Right cardiac atrium (tissue), 5 donors: ENCODE measurements around the gene PTPRN2. TPM values are rescaled to one million over a fixed set of nuclear protein-coding genes. Genes with fewer than 3 reads are reported as not detected.

Experiments
- ATAC-seq, 2 donors: fragments of 200-7000 bp; cut with Tn5 transposase; one replicate each; pipeline versions ENCODE4 v1.8.0 to v1.9.1; 2020; ENCODE audit warnings: moderate library complexity in 2 of 2, mild to moderate bottlenecking in 1 of 2
- DNase-seq, 3 donors: peaks; one replicate each; pipeline ENCODE4 v3.0.0-alpha.2; 2020
- H3K27ac ChIP-seq: one replicate; pipeline ENCODE4 v1.5.1; 2013; ENCODE audit warnings: mild to moderate bottlenecking, low read length, control low read depth, moderate library complexity
- H3K27me3 ChIP-seq: one replicate; pipeline ENCODE4 v1.6.1; 2013; ENCODE audit not compliant: control insufficient read depth, insufficient read depth
- H3K4me1 ChIP-seq: one replicate; pipeline ENCODE4 v1.6.1; 2013; ENCODE audit warnings: low read length; ENCODE audit not compliant: control insufficient read depth, insufficient read depth
- H3K4me3 ChIP-seq: one replicate; pipeline ENCODE4 v1.5.1; 2013; ENCODE audit warnings: low read length, control low read depth
- H3K9me3 ChIP-seq: one replicate; pipeline ENCODE4 v1.6.1; 2013; ENCODE audit warnings: low read length; ENCODE audit not compliant: control insufficient read depth
- WGBS: extraction: QIAGEN DNeasy Blood & Tissue Kit; methylation state at CpG from one replicate; pipeline ENCODE4 v1.1.7; 2013; 5-methylcytosine and 5-hydroxymethylcytosine counted together
- intact Hi-C, 4 donors: fragments of 100-400 bp; cut with DNase I; formaldehyde crosslinking; loops; one replicate each; pipeline versions ENCODE4 v1.11.0 to v1.14.0; 2022 to 2023
- polyA plus RNA-seq: library from polyadenylated mRNA; stranded (reverse); fragments of 200-250 nt; gene quantifications from one replicate; pipeline ENCODE4 v1.2.3, GENCODE V29; 2013
- total RNA-seq, 4 donors: library from RNA; stranded (reverse); fragmentation: NEBNext Ultra II Directional; extraction: Animal tissue kit (Norgen Biotek cat#: 25700); gene quantifications; one replicate each; pipeline ENCODE4 v1.2.1, GENCODE V29; 2021
- donor health status: healthy with polysubstance abuse.
- donor health status: DM: no; HTN: yes; CAD: no.
- donor health status: DM: no; HTN: no; CAD: no.
- donor health status: DM: no; HTN: yes; CAD: no; lungs with severe emphysema.
- donor health status: DM: yes; HTN: yes; CAD: no.

The PTPRN2 gene
- total and polyA plus RNA-seq, 5 donors, result 1.5 to 3.9 (median 1.9) TPM

DNA sequence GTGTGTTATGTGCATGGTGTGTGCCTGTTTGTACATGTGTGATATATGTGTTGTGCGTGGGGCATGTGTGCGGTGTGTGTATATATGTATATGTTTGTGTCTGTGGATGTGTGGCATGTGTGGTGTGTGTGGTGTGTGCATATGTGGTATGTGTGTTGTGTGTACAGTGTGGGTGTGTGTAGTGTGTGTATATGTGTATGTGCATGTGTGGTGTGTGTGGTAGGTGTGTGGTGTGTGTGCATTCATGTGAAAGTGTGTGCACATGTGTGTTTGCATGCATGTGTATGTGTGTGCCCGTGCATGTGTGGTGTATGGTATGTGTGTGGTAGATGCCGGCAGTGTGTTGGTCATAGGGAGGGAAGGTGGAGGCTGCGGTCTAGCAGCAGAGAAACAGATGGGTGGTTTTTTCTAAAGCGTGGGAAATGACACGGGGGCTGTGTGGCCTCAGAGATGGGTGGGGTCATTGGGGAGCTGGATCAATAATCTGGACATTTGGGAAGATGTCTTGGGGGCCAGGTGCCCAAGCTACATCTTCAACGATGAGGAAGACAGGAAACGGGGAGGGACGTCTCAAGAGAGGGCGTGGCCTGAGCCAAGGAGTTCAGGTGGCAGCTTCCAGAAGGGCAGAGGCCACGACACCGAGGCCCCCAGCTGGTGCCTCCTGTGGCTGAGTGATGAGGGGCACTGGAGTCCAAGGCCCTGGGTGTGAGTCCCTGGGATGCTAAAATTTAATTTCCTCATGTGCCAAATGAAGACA, 769.5 kb downstream of the PTPRN2 start:
- no peak overlapping the region for H3K4me3 ChIP-seq
- intact Hi-C loops, result no loop called here
- H3K27ac ChIP-seq, result no peak overlapping the region
- no peak for ATAC-seq
- 84% methylated on average over 13 of the region's 13 CpGs for WGBS
- H3K9me3 ChIP-seq, result no peaks in the 10 kb centered on the region
- peak in 1 of 3 donors; percentile 13 for DNase-seq
- no peaks in the 10 kb centered on the region for H3K27me3 ChIP-seq
- H3K4me1 ChIP-seq, result no peaks in the 10 kb centered on the region

DNA sequence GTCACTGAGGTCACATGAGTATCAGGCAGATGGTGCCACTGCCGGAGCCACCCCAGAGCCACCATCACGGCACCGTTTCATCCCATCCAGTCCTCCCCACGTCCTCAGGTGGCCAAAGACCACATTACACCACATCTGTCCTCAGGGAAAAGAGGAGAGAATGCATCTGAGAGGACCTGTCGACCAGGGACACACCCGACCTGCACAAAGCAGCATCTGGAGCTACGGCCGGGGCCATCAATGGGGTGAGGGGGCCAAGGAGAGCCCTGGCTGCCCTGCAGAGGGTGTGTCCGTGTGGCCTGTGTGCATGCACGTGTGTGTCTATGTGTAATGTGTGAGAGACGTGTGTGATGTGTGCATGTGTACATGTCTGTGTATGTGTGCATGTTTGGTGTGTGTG, 770.2 kb downstream of the PTPRN2 start:
- H3K27ac ChIP-seq, result no peak overlapping the region
- H3K27me3 ChIP-seq, result no peaks in the 10 kb centered on the region
- no peaks in the 10 kb centered on the region for H3K4me1 ChIP-seq
- no peak overlapping the region for H3K4me3 ChIP-seq
- no peak for ATAC-seq
- WGBS, result 73% methylated on average over 11 of the region's 11 CpGs
- intact Hi-C loops, result no loop called here
- H3K9me3 ChIP-seq, result no peaks in the 10 kb centered on the region
- peak in 1 of 3 donors; percentile 31 for DNase-seq

DNA sequence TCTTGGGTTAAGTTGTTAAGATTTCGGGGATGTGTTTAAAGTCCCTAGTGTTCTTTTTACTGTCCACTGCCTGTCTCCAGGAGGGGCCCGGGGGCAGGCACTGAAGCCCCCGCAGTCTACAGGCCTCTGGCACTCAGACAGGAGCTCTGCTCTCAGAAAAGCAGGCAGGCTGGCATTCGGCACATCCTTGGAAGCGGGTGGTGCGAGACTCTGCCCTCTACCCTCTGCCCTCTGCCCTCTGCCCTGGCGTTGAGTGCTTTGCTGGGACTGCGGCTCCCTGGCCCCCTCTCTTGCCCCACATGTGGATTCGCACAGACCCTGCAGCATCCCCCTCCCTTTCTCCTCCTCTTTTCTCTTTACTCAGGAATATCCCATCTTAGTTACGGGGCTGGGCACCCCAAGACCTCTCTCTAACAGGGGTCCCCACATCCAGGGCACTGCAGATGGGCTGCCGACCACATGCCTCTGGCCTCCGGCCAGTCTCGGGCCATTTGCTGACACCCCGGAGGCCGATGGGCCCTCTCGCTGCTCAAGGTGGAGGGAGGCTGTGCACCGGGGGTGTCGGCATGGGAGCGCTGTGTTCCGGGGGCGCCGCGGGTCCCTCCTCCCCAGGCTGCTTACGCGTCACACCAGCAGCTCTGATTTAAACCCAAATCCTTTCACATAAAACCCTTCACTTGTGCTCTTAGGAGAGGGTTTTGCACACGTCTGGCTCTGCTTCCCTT, 770.9 kb downstream of the PTPRN2 start:
- Histone ChIP-seq H3K4me3 (no peak overlapping the region), H3K27me3 (no peaks in the 10 kb centered on the region), H3K4me1 (no peaks in the 10 kb centered on the region), H3K9me3 (no peaks in the 10 kb centered on the region), H3K27ac (no peak overlapping the region)
- 86% methylated on average over 26 of the region's 26 CpGs for WGBS
- ATAC-seq (no peak), DNase-seq (peak in 1 of 3 donors; percentile 45)
- intact Hi-C loops, result no loop called here

DNA sequence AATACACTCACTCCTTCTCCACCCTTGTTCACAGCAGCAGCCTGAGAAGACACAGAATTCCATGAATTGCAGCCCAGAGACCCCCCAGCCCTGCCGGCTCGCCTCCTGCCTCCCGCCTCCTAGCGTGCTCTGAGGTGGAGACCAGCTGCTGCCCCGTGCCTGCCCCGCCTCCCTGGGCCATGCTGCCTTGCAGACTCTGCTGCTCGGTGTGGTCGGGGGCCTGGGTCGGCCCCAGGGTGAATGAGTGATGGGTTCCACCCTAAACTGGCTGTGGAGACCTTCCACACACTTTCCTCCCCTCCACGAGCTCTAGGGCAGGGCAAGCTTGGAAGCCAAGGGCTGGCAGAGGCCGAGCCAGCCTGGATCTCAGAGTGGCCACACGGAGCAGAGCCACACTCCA, 771.5 kb downstream of the PTPRN2 start:
- intact Hi-C loops, result no loop called here
- no peaks in the 10 kb centered on the region for H3K9me3 ChIP-seq
- 52% methylated on average over 12 of the region's 12 CpGs for WGBS
- no peaks in the 10 kb centered on the region for H3K27me3 ChIP-seq
- H3K27ac ChIP-seq, result no peak overlapping the region
- no peak for DNase-seq
- no peak for ATAC-seq
- H3K4me3 ChIP-seq, result no peak overlapping the region
- H3K4me1 ChIP-seq, result no peaks in the 10 kb centered on the region

DNA sequence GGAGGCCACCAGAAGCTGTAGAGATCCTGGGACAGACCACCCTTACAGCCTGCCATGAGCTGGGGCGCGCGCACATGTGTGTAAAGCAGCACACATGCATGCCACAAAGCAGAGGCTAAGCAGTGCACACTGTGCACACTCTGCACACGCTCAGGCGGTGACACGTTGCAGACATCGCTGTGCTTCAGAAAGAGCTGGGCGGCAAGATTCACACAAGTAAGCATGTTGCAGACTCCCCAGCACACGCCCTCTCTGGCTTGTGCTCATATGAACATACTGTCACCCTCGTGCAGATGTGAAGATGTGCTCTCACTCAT, 772.0 kb downstream of the PTPRN2 start:
- H3K27me3 ChIP-seq, result no peaks in the 10 kb centered on the region
- intact Hi-C loops, result no loop called here
- DNase-seq, result no peak
- H3K27ac ChIP-seq, result no peak overlapping the region
- 87% methylated on average over 10 of the region's 10 CpGs for WGBS
- no peaks in the 10 kb centered on the region for H3K9me3 ChIP-seq
- no peak for ATAC-seq
- H3K4me3 ChIP-seq, result no peak overlapping the region
- no peaks in the 10 kb centered on the region for H3K4me1 ChIP-seq

DNA sequence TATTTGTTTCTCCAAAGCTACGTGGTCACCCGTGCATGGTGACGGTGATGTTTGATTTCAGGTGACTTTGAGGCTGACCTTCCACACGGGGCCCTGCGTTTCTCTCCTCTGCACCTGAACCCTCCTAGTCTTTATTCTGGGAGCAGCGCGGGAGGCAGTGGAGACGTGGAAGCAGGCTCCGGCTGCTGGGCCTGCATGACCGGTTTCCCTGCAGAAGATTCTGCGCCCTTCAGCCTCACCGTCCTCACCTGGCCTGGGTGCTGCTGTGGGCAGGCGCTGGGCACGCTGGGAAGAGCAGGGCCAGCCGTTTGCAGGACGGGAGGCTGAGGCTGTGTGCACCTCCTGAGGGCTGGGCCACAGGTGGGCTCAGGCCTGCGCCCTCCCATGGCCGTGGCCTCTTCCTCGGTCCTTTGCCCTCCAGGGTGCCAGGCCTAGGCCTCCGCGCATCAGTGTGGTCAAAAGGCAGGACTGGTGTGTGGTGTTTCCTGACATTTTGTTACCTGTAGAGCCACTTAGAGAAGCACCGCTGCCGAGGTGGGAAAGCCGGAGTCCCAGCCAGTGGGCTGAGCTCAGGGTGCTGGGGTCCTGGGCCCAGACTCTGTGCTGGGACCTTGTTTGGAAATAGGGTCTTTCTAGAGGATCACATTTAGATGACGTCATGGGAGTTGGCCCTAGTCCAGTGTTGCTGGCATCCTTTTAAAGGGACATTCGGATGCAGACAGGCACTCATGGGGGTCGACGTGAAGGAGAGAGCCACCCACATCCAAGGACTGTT, 772.5 kb downstream of the PTPRN2 start:
- ATAC-seq (no peak), DNase-seq (peak in 1 of 3 donors; percentile 28)
- H3K4me3 ChIP-seq, result no peak overlapping the region
- WGBS, result 83% methylated on average over 28 of the region's 28 CpGs
- H3K27ac ChIP-seq, result no peak overlapping the region
- no peaks in the 10 kb centered on the region for H3K4me1 ChIP-seq
- intact Hi-C loops, result no loop called here
- no peaks in the 10 kb centered on the region for H3K9me3 ChIP-seq
- no peaks in the 10 kb centered on the region for H3K27me3 ChIP-seq

DNA sequence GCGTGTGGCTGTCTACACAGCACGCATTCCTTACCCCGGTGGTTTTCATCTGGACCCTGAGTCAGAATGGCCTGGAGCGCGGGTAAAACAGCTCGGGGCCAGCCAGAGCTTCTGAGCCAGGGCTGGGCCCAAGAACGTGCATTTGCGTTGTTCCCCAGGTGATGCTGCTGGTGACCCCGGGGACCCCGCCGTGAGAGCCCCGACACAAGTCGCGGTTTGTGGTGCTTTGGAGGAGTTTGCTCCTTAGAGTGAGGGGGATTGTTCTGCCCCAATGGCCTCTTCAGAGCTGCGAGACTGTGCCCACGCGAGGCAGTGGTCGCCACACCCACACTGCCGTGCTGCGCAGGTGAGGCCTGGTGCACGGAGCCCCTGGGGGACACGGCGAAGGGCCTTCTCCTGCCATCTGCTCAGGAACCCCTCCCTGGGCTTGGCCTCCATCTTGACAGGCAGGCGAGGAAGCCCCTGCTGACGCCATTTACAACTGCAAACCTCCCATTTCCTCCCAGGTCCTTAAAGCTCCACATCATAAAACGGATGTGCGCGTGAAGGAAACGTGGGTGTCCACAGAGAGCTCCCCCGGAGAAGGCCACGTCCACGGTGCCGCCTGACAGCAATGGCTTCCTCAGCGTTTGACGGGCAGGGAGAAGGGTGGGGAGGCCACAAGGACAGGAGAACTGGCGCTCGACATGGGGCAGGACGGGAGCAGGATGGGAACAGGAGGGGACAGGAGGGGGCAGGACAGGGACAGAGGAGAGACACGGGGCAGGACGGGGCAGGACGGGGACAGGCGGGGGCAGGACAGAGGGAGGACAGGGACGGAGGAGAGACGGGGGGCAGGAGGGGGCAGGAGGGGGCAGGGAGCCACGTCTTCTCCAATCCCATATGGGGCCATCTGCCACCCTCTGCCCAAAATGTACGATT, 773.6 kb downstream of the PTPRN2 start:
- peak in 1 of 3 donors; percentile 40 for DNase-seq
- H3K9me3 ChIP-seq, result no peaks in the 10 kb centered on the region
- intact Hi-C loops, result no loop called here
- no peak for ATAC-seq
- no peak overlapping the region for H3K27ac ChIP-seq
- H3K4me1 ChIP-seq, result no peaks in the 10 kb centered on the region
- H3K27me3 ChIP-seq, result no peaks in the 10 kb centered on the region
- WGBS, result 85% methylated on average over 46 of the region's 46 CpGs
- no peak overlapping the region for H3K4me3 ChIP-seq

DNA sequence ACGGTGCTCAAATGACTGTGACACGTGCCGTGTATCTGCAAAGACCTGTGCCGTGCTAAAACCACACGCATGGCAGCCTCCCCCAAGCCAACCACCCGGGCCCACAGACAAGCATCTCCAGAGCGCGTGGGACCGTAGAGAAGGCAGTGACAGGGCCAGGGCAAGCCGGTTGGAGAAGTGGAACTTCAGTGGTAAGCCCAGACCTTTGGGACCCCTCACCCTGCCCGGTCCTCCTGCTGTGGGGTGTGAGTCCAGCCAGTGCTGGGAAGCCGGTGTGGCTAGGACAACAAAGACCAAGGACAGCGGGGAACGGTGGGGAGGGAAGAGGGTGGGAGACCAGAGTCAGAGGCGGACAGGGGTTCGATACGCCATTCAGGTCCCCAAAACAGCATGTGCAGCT, 774.6 kb downstream of the PTPRN2 start:
- no peak overlapping the region for H3K27ac ChIP-seq

DNA sequence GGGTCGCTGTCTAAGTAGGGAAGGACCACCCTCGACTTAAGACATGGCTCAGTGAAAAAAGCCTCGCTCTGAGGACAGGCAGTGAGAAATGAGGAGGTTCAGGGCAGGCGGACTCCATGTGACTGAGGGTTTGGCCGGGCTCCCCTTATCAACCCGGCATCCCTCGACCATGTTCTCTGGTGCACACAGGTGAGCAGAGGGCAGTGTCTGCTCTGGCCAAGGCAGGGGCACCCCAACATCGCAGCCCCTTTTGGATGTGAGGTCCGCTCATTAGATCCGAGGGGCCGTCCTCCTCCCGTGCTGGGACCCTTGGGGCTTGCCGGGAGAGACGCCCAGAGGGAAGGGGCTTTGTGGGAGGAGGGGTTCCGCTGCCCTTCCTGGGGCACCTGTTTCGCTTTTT, 775.7 kb downstream of the PTPRN2 start:
- Histone ChIP-seq H3K27me3 (no peaks in the 10 kb centered on the region), H3K4me3 (no peak overlapping the region), H3K4me1 (no peaks in the 10 kb centered on the region), H3K27ac (no peak overlapping the region), H3K9me3 (no peaks in the 10 kb centered on the region)
- intact Hi-C loops, result no loop called here
- ATAC-seq (no peak), DNase-seq (peak in 1 of 3 donors; percentile 12)
- 88% methylated on average over 16 of the region's 16 CpGs for WGBS

More for the DNA sequence above, 774.6 kb downstream of the PTPRN2 start:
- Histone ChIP-seq H3K27me3 (no peaks in the 10 kb centered on the region), H3K9me3 (no peaks in the 10 kb centered on the region), H3K4me1 (no peaks in the 10 kb centered on the region), H3K4me3 (no peak overlapping the region)
- ATAC-seq (no peak), DNase-seq (peak in 1 of 3 donors; percentile 37)
- 91% methylated on average over 17 of the region's 17 CpGs for WGBS
- intact Hi-C loops, result no loop called here
